GM21723 (cell line): ENCODE data around the gene PRR13.

Experiments
- ATAC-seq: cut with Tn5 transposase; IDR thresholded peaks from one replicate; pipeline ENCODE4 v1.9.1; 2021; ENCODE audit warnings: mild to moderate bottlenecking, moderate library complexity; ENCODE audit not compliant: unreplicated experiment

The PRR13 gene

DNA sequence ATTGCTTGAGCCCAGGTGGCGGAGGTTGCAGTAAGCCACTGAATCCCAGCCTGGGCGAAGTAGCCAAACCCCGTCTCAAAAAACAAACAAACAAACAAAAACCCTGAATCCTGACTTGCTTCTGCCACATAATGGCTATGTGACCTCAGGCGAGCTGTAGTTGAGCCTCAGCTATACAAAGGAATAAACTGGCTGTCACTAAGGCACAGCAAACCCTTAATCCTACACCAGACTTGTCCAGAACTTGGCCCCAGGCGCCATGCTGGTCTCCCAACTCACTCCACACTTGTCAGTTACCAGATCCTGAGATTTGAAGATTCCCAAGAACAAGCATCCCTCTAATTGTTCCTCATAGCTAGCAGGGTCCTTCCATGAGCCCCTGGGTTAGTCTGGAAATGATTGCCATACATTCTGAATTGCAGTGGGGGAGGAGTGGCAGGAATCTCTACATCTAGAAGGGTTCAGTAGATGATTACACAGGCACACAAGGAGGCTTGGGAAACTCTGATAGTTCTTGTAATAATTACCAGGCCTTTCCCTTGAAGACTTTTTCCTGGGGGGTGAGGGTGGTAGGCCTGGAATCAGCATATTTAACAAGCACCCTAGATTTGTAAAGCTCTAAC is 47.8 kb downstream of the PRR13 start:
- ATAC-seq: no peak

DNA sequence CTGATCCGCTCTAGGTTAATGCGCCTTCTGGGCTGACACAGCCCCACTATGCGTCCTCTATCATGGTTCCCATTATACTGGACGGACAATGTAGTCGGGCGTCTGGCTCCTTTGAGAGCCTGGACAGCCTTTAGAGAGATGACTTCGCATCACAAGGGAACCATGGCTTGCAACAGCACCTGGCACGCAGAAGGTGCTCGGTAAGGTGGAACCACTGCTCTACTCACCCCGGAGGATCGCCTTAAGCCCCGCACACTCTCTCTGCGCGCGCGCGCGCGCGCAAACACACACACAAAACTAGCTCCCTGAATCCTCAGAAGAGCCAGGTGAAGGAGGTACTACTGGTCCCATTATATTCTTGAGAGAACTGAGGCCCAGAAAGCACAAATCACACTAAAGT is 50.7 kb downstream of the PRR13 start:
- no peak for ATAC-seq

DNA sequence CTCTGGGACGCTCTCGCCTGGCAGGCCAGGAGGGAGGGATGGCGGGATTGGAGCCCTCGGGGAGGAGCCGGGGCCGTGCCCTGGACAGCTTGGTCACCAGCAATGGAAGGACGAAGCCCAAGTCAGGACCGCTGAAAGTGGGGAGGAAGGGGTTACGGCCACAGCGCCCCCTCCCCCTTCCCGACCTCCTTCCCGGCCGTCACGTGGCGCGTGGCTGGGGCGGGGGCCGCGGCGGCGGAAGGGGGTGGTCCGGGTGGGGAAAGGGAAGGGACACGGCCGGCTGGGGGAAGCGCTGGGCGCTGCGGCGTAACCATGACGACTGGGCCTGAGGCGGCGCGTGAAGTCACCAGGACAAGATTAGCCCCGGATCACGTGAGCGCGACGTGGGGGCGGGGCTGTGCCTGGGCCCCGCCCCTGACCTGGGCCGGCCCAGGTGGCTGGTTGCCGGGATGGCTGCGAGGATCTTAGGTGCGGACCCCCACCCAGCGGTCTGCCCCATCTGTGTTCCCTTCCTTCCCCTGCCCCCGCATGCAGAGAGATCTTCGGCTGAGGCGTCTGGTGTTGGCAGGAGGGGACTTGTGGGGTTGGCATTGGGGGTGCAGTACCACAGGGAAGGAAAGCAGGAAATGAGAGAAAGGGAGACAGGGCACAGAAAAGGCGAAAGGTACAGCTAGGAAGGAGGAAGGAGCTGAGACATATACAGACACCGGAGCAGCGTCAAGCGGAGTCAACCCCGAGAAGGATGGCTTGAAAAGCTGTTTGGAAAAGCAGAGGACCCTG is 51.5 kb downstream of the PRR13 start:
- peak; percentile 91 for ATAC-seq

DNA sequence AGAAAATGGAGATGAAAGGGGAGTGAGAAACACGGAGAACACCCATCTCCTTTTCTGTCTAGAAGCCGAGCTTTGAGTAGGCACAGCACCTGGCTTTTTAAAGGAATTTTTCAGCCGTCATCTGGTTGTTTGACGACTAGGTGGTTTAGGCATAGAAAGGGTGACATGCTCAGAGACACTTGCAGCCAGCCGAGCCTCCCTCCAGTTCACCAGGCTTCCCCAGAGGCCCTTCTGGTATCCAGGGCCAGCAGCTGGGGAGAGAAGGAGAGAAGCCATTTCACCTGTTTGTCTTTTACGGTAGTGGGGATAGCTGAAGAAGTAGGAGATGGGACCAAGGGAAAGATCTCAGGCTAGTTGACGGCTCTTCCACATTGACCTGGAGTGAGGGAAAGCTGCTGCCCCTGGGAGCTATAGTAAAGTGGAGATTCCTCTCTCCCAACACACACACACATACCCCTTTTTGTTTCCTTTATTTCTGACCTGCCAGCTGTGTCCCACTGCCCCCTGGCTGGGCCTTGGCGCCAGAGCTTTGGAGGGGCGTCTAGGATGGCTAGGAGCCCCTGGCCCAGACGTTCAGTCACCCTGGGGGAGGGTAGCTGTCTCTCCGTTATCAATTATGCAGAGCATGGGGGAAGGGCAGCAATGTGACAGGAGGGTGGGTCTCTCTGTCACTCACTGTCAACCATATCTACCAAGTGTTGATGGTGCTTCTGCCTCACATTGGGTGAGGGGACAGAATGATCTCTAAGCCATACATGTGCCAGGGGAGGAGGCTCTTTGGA is 52.3 kb downstream of the PRR13 start:
- ATAC-seq: no peak
